NCI-H526 treated with DMSO at 0.1 percent for 48 hours (cell line): ENCODE measurements around the gene PDE4D.
"Not testable (repeated sequence)": the region's sequence is repeated elsewhere in the genome, so short reads cannot be mapped to it uniquely, and the experiment has no call there.

Experiments
- DNase-seq: peaks from one replicate; lab custom pipeline; 2025; lab: John Stamatoyannopoulos, UW

PDE4D gene

GRCh38 chr5:59583151-59583809, 310.2 kb downstream of the PDE4D start:
- no peak for DNase-seq

GRCh38 chr5:59582746-59583145, 310.8 kb downstream of the PDE4D start:
- DNase-seq = no peak

GRCh38 chr5:59579824-59580167, 313.7 kb downstream of the PDE4D start:
- no peak for DNase-seq

- DNase-seq = no peak
Observed at GRCh38 chr5:59579101-59579823, 314.3 kb downstream of the PDE4D start.

GRCh38 chr5:59577485-59577884, 316.0 kb downstream of the PDE4D start:
- DNase-seq = no peak

GRCh38 chr5:59575648-59576445, 317.7 kb downstream of the PDE4D start:
- no peak for DNase-seq

- DNase-seq = not testable (repeated sequence)
Observed at GRCh38 chr5:59573509-59573908, 320.0 kb downstream of the PDE4D start.

- no peak for DNase-seq
Observed at GRCh38 chr5:59571067-59571466, 322.5 kb downstream of the PDE4D start.

GRCh38 chr5:59569608-59570334, 323.8 kb downstream of the PDE4D start:
- no peak for DNase-seq

GRCh38 chr5:59569158-59569557, 324.4 kb downstream of the PDE4D start:
- DNase-seq = no peak

- DNase-seq = no peak
Observed at GRCh38 chr5:59568161-59568560, 325.4 kb downstream of the PDE4D start.

- DNase-seq = no peak
Observed at GRCh38 chr5:59565551-59565950, 328.0 kb downstream of the PDE4D start.

- no peak for DNase-seq
Observed at GRCh38 chr5:59564895-59565294, 328.6 kb downstream of the PDE4D start.

- no peak for DNase-seq
Observed at GRCh38 chr5:59562756-59563389, 330.7 kb downstream of the PDE4D start.

- DNase-seq = no peak
Observed at GRCh38 chr5:59560553-59560952, 333.0 kb downstream of the PDE4D start.

GRCh38 chr5:59559847-59560246, 333.7 kb downstream of the PDE4D start:
- no peak for DNase-seq

GRCh38 chr5:59559323-59559722, 334.2 kb downstream of the PDE4D start:
- no peak for DNase-seq

GRCh38 chr5:59558501-59558900, 335.0 kb downstream of the PDE4D start:
- no peak for DNase-seq

GRCh38 chr5:59557572-59557971, 336.0 kb downstream of the PDE4D start:
- no peak for DNase-seq

GRCh38 chr5:59555596-59555995, 337.9 kb downstream of the PDE4D start:
- DNase-seq = no peak

- DNase-seq = no peak
Observed at GRCh38 chr5:59554501-59554900, 339.0 kb downstream of the PDE4D start.

GRCh38 chr5:59553992-59554391, 339.5 kb downstream of the PDE4D start:
- DNase-seq = no peak
